Activated T-cell treated with anti-CD3 and anti-CD28 coated beads, Interleukin-2, amount 50 U/mL, for 48 hours (primary cell): ENCODE data around the gene CKAP5.
"Not testable (repeated sequence)": the region's sequence is repeated elsewhere in the genome, so short reads cannot be mapped to it uniquely, and the experiment has no call there.

Experiments
- DNase-seq, 2 experiments: peaks; one replicate each; pipeline ENCODE4 v3.0.0-alpha.2; 2020

The CKAP5 gene

GRCh38 chr11:46724088-46724487 is 122.0 kb downstream of the CKAP5 start:
- no peak for DNase-seq

GRCh38 chr11:46723359-46723680 is 122.8 kb downstream of the CKAP5 start:
- no peak for DNase-seq

- no peak for DNase-seq
Observed at GRCh38 chr11:46722566-46723358, 123.3 kb downstream of the CKAP5 start.

- DNase-seq = no peak
Observed at GRCh38 chr11:46721286-46721685, 124.8 kb downstream of the CKAP5 start.

GRCh38 chr11:46719543-46720218 is 126.4 kb downstream of the CKAP5 start:
- DNase-seq = no peak

- DNase-seq = no peak
Observed at GRCh38 chr11:46719048-46719542, 127.0 kb downstream of the CKAP5 start, which contains the start of gene F2. Gene F2 (plus strand): TSS chr11:46719213. CDS start chr11:46719236, 23 bp downstream.

- DNase-seq = no peak
Observed at GRCh38 chr11:46718155-46719019, 127.7 kb downstream of the CKAP5 start.

- not testable (repeated sequence) for DNase-seq
Observed at GRCh38 chr11:46717825-46718154, 128.3 kb downstream of the CKAP5 start.

- no peak for DNase-seq
Observed at GRCh38 chr11:46712874-46713576, 133.1 kb downstream of the CKAP5 start.

- no peak for DNase-seq
Observed at GRCh38 chr11:46711303-46711702, 134.8 kb downstream of the CKAP5 start.

- DNase-seq = no peak
Observed at GRCh38 chr11:46710821-46711269, 135.2 kb downstream of the CKAP5 start.

- DNase-seq = not testable (repeated sequence)
Observed at GRCh38 chr11:46709351-46709750, 136.7 kb downstream of the CKAP5 start.

- DNase-seq = no peak
Observed at GRCh38 chr11:46706886-46707285, 139.2 kb downstream of the CKAP5 start.

GRCh38 chr11:46705070-46705688 is 140.9 kb downstream of the CKAP5 start:
- DNase-seq = no peak

GRCh38 chr11:46701078-46701654 is 144.9 kb downstream of the CKAP5 start:
- peak in 1 of 2 experiments; percentile 25 for DNase-seq

- peak; percentile 99 for DNase-seq
Observed at GRCh38 chr11:46700241-46701077, 145.6 kb downstream of the CKAP5 start, which contains the start of the genes ARHGAP1 and ZNF408. Gene ARHGAP1 (minus strand): TSS chr11:46700619. CDS start chr11:46696107, 4,512 bp downstream. Gene ZNF408 (plus strand): TSS chr11:46701031. CDS start chr11:46701048, 17 bp downstream.

- no peak for DNase-seq
Observed at GRCh38 chr11:46698597-46698996, 147.5 kb downstream of the CKAP5 start.

GRCh38 chr11:46697723-46698122 is 148.4 kb downstream of the CKAP5 start:
- DNase-seq = no peak

GRCh38 chr11:46697303-46697702 is 148.8 kb downstream of the CKAP5 start:
- no peak for DNase-seq

- no peak for DNase-seq
Observed at GRCh38 chr11:46696212-46696558, 149.9 kb downstream of the CKAP5 start.
